Measurements from ENCODE around the gene PIGM.

DNA sequence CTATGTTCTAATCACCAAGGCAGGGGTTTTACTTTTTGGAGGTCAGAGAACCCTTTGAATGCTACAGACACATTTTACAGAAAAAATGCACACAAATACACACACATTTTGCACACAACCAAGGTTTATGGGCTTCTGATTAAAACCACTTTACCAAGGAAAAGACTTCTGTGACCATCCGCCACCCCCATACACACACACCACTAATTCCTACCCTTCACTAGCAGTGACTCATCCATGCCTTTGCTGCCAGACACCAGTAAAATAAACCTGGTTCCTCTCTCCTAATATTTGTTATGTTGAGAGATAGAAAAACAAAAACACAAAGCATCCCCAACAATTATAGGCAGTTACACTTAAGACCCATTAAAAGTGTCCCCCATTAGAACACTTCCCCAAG is 12.9 kb downstream of the PIGM start:
- TF ChIP-seq EZH2 (IDR thresholded peaks at IDR 0.05): no peak
- TF ChIP-seq FOXP2 (optimal IDR thresholded peaks at IDR 0.05; ENCODE audit: control extremely low read depth, extremely low read length, insufficient read depth): no peak
